ENCODE measurements around the gene TMEM9.

Gene TMEM9

DNA sequence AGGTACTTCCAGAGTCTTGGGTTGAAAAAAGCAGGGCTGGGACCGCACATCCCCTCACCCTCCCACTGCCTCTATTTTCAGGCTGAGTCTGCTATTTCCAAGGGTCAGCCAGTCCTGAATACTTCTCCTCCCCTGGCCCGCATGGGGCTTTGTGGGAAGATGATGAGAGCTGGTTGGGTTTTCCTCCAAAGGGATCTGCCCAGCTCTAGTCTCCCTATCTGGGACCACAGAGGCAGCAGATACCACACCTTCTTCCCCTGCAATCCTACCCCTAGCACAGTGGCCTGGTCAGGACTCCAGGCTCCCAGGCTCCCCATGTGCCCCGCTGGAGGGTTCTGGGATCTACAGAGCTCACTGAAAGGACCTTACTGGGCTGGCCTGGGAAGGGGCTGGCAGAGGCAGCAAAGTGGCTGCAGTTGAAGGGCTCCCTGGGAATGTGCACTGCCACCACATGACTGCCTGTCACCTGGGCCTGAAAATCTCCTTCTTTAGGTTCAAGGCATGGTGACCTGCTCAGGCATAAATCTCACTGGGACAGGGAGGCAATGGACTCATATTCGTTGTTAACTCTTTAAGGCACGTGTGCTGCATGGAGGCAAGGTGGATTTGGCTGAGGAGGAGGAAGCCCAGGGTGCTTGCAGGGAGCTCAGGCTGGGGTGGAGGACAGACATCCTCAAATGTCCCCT is 55.1 kb downstream of the TMEM9 start:
- Mint-ChIP-seq H3K27me3 (peaks cover 3% of the 10 kb centered on the region), H3K4me3 (no peak overlapping the region), H3K9me3 (ENCODE audit: low read depth) (no peaks in the 10 kb centered on the region), H3K27ac (no peak overlapping the region), H3K4me1 (ENCODE audit: low read depth) (no peaks in the 10 kb centered on the region), H3K36me3 (no peaks in the 10 kb centered on the region)

DNA sequence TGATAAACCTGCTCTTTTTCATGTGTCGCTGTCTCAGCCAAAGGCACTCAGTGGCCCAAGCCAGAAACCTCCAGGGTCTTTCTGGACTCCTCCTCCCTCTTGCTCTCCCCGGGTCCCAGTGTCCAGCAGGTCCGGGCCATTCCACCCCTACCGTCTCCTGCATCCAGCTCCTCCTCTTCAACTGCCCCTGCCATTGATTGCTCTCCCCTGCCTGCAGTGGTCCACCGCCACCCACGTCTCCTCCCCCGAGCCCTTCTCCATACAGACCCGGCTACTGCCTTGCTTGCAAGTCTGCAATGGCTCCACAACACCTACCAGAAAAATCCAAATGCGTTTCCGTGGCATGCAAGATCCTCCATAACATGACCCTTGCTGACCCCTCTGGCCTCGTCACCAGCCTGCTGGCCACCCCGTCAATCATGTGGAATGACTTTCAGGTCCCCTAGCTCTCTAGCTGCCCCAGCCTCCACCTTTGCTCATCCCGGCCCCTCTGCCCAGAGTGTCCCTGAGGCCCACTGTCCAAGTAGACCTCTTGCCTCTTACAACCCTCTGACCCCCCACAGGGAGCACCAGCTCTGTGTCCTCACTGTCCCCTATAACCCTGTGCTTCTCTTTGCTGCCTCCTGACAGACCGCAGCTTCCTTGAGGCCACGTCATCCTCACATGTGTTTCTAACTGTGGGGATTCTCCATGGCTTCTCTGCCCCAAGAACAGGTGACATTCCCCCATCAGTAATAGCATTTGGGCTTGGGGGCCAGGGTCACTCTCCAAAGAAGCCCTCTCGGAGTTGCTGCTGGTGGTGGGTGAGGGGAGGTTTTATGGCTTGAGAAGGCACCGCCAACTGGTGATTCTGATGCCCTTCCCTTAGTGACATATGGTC is 57.1 kb downstream of the TMEM9 start:
- Mint-ChIP-seq H3K4me1 (ENCODE audit: low read depth) (no peaks in the 10 kb centered on the region), H3K36me3 (no peaks in the 10 kb centered on the region), H3K4me3 (no peak overlapping the region), H3K27ac (no peak overlapping the region), H3K9me3 (ENCODE audit: low read depth) (no peaks in the 10 kb centered on the region), H3K27me3 (peaks cover 3% of the 10 kb centered on the region)

DNA sequence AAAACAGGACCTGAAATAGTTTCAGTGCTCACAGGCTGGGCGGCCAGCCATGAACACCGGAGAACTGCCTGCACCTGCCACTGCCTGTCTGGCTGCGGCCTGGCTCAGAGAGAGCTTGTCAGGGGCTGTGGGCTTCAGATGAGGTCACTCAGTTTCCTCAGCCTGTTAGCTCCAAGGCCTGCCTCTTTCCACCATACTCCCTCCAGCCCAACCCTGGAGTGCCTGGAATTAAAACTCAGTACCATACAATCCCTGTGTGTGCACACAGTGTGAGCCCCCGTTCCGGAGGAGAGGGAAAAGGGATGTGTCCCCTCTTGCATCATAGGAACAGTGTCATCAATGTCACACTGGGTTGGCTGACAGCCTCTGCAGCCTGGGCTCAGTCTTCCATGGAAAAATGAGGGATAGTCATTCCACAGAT is 58.2 kb downstream of the TMEM9 start:
- H3K4me3 Mint-ChIP-seq, result no peak overlapping the region
- no peaks in the 10 kb centered on the region for H3K9me3 Mint-ChIP-seq (ENCODE audit: low read depth)
- no peaks in the 10 kb centered on the region for H3K4me1 Mint-ChIP-seq (ENCODE audit: low read depth)
- H3K36me3 Mint-ChIP-seq, result no peaks in the 10 kb centered on the region
- no peak overlapping the region for H3K27ac Mint-ChIP-seq
- H3K27me3 Mint-ChIP-seq, result peaks cover 3% of the 10 kb centered on the region

DNA sequence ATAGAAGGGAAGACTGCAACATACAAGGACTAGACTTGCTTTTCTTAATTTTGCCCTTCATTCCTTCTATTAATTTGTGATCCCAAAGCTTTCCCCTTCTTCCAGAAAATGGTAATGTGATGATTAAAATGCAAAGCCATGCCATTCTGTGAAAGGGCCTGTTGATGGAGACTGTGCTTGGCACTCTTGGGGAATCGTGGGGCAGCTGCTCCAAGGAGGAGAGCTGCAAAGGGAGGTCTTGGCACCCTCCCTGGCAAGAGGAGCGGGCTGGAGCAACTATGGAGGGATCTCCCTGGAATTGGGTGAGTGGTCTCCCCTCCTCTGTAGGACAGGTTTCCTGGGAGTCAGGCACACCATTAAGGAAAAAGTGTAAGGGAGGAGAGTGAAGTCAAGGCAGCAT is 58.7 kb downstream of the TMEM9 start:
- Mint-ChIP-seq H3K27ac (no peak overlapping the region), H3K36me3 (no peaks in the 10 kb centered on the region), H3K4me1 (ENCODE audit: low read depth) (no peaks in the 10 kb centered on the region), H3K9me3 (ENCODE audit: low read depth) (no peaks in the 10 kb centered on the region), H3K27me3 (peaks cover 3% of the 10 kb centered on the region), H3K4me3 (no peak overlapping the region)

DNA sequence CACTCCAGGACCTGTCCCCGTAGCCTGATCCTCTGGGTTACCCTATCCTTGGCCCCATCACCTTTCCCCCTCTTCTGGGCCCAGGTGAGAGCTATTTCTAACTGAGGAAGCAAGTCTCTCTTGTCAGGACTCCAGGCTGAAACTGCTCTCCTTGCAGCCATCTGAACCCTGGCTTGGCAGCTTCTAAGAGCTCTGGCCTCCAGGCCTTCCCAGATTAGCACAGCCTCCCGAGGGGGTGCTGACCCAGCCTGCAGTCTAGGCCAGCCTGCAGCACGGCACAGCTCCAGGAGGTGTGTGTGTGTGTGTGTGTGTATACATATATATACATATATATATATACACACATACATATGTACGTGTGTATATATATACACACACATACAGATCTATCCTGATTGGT is 59.4 kb downstream of the TMEM9 start:
- no peak overlapping the region for H3K27ac Mint-ChIP-seq
- H3K9me3 Mint-ChIP-seq (ENCODE audit: low read depth), result no peaks in the 10 kb centered on the region
- no peaks in the 10 kb centered on the region for H3K36me3 Mint-ChIP-seq
- H3K27me3 Mint-ChIP-seq, result peaks cover 3% of the 10 kb centered on the region
- H3K4me1 Mint-ChIP-seq (ENCODE audit: low read depth), result no peaks in the 10 kb centered on the region
- H3K4me3 Mint-ChIP-seq, result no peak overlapping the region

DNA sequence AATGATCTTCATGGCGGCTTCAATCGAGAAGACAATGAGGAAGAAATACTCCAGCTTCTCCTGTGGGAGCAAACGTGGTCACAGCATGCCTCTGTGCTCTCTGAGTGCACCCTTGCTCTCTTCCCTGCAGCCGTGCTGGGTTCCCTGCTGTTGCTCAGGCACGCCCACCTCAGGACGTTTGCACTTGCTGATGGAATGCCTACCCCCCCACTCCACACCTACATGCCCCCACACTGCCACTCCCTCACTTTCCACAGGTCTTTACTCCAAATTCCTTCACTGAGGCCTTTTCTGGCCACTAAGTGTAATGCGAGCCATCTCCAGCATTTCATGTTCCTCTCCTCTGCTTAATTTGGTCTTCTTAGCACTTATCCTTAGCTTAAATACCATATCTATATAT is 60.3 kb downstream of the TMEM9 start:
- H3K27ac Mint-ChIP-seq, result no peak overlapping the region
- no peaks in the 10 kb centered on the region for H3K9me3 Mint-ChIP-seq (ENCODE audit: low read depth)
- H3K27me3 Mint-ChIP-seq, result peaks cover 3% of the 10 kb centered on the region
- no peaks in the 10 kb centered on the region for H3K36me3 Mint-ChIP-seq
- H3K4me3 Mint-ChIP-seq, result no peak overlapping the region
- no peaks in the 10 kb centered on the region for H3K4me1 Mint-ChIP-seq (ENCODE audit: low read depth)

DNA sequence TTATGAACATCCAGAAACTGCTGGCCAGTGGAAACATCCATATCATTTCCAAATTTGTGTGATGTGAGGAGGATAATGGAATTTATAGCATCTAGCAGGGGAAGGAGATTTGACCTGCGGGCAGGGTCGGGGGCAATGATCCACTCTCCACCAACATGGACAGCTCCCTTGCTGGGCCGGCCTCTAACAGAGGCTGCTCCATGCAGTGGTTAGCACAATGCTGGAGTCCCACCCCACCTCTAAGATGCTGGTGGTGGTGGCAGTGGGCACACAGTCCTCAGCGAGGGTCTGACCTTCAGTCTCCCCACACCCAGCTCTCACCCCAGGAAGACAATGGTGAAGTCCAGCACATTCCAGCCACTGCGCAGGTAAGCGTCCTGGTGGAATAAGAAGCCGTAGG is 60.7 kb downstream of the TMEM9 start:
- H3K27ac Mint-ChIP-seq, result no peak overlapping the region
- no peaks in the 10 kb centered on the region for H3K36me3 Mint-ChIP-seq
- H3K9me3 Mint-ChIP-seq (ENCODE audit: low read depth), result no peaks in the 10 kb centered on the region
- H3K27me3 Mint-ChIP-seq, result peaks cover 3% of the 10 kb centered on the region
- no peaks in the 10 kb centered on the region for H3K4me1 Mint-ChIP-seq (ENCODE audit: low read depth)
- no peak overlapping the region for H3K4me3 Mint-ChIP-seq

DNA sequence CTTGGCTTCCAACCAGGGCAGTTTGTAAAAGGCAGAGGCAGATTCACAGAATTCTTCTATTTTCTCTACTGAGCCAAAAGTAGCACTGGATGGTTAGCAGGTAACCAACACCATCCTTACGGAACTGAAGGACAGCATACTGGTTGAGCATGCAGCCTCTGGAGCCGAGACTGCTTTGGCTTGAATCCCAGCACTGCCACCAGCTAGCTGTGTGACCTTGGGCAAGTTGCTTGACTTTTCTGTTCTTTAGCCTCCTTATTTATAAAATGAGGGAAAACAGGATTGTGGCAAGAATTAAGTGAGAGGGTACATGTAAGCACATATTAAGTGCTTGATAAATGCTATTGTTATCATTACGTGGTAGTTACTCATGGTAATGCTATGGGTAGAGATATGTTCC is 61.5 kb downstream of the TMEM9 start:
- Mint-ChIP-seq H3K27me3 (peaks cover 3% of the 10 kb centered on the region), H3K4me3 (no peak overlapping the region), H3K36me3 (no peaks in the 10 kb centered on the region), H3K27ac (no peak overlapping the region), H3K9me3 (ENCODE audit: low read depth) (no peaks in the 10 kb centered on the region), H3K4me1 (ENCODE audit: low read depth) (no peaks in the 10 kb centered on the region)

DNA sequence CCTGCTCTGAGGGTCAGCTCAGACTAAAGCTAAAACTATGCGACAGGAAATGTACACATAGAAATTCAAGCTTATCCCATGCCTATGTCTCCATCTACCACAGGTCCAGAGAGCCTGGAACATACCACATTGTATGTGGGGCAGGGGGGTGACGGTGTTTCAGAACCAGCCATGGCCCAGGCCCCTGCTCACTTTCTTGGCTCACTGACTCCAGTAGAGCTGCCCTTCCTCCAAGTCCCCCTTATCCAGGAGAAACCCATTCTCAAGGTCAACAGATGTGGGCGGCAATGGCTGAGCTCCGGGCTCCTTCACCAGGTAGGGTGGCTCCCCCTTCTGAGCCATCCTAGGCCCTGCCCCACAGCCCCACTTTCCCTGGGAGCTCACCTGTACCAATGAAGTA is 63.0 kb downstream of the TMEM9 start:
- no peaks in the 10 kb centered on the region for H3K27me3 Mint-ChIP-seq
- no peaks in the 10 kb centered on the region for H3K4me1 Mint-ChIP-seq (ENCODE audit: low read depth)
- H3K9me3 Mint-ChIP-seq (ENCODE audit: low read depth), result no peaks in the 10 kb centered on the region
- H3K4me3 Mint-ChIP-seq, result no peak overlapping the region
- no peak overlapping the region for H3K27ac Mint-ChIP-seq
- H3K36me3 Mint-ChIP-seq, result no peaks in the 10 kb centered on the region

DNA sequence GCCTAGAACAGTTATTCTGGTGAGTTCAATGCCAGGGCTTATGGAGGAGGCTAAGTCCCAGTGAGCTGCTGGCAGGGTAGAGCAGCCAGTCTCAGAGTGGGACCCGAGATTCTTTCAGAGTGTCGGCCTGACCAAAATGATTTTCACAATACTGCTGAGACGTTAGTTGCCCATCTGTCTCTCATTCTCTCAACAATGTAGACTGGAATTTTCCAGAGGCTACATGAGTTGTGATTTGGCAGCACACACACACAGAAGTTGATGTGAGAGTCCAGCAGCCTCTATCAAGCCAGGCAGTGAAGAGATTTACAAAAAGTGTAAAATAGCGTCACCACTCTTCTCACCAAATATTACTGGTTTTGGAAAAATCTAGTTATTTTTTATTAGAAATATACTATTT is 63.7 kb downstream of the TMEM9 start:
- Mint-ChIP-seq H3K9me3 (ENCODE audit: low read depth) (no peaks in the 10 kb centered on the region), H3K4me3 (no peak overlapping the region), H3K36me3 (no peaks in the 10 kb centered on the region), H3K4me1 (ENCODE audit: low read depth) (no peaks in the 10 kb centered on the region), H3K27ac (no peak overlapping the region), H3K27me3 (no peaks in the 10 kb centered on the region)

DNA sequence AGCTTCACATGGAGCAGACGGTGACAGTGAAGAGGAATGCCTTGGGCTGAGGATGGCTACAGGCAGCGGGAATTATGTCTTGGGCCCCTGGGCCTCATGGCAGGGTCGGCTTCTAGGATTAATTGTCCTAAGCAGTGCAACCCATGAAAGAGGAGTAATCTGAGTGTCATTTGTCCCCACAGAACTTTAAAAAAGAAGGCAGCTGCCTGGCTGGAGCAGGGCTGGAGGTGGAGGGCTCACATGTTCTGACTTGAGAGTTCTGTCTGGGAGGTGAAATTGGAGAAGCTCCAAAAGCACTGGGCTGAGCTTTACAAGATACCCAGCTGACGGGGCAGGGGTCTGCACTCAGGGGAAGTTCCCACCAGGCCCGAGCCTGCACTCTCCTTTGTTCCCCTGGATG is 64.7 kb downstream of the TMEM9 start:
- no peaks in the 10 kb centered on the region for H3K27me3 Mint-ChIP-seq
- H3K4me3 Mint-ChIP-seq, result no peak overlapping the region

DNA sequence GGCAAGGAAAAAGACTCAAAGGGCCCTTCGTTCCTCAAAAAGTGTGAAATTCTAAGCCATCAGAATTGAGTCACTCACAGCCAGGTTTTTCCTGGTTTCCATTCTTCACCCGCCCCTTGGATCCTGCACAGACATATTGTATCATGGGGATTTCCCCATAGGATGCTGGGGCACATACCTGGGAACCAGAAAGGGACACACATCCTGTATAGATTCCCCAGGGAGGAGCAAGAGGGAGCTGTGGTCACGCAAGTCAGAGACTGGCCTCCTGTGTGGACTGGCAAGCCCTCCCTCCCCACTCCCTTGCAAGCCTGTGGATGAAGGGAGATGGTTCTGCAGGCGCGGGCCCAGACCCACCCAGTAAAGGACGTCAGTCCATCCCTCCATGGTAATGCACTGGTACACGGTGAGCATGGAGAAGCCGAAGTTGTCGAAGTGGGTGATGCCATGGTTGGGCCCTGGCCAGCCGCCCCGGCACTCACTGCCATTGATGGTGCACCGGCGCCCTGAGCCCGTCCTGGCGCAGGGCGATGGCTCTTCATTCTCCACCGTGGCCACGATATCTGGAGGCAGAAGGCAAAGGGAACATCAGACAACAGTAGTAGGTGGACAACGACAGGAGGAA is 65.3 kb downstream of the TMEM9 start:
- Mint-ChIP-seq H3K4me3 (no peak overlapping the region), H3K27me3 (no peaks in the 10 kb centered on the region), H3K4me1 (ENCODE audit: low read depth) (no peaks in the 10 kb centered on the region), H3K36me3 (no peaks in the 10 kb centered on the region), H3K27ac (no peak overlapping the region), H3K9me3 (ENCODE audit: low read depth) (no peaks in the 10 kb centered on the region)

More for the DNA sequence above, 64.7 kb downstream of the TMEM9 start:
- H3K27ac Mint-ChIP-seq, result no peak overlapping the region
- no peaks in the 10 kb centered on the region for H3K4me1 Mint-ChIP-seq (ENCODE audit: low read depth)
- no peaks in the 10 kb centered on the region for H3K36me3 Mint-ChIP-seq
- no peaks in the 10 kb centered on the region for H3K9me3 Mint-ChIP-seq (ENCODE audit: low read depth)

DNA sequence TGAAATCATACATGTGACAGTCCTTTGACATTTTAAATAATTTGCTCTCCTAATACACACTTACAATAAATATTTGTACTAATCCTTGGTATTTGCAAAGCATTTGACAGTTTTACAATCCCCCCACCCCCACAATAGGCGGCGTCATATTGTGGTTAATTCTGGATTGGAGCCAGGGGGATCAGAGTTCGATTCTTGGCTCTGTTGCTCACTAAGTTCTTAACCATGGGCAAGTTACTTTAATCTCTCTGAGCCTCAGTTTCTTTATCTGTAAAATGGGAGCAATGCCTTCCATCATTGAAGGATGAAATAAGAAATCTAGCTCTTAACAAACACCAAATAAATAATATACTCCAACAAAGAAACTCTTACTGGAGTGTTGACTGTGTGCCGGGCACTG is 65.9 kb downstream of the TMEM9 start:
- Mint-ChIP-seq H3K4me3 (no peak overlapping the region), H3K27me3 (no peaks in the 10 kb centered on the region), H3K4me1 (ENCODE audit: low read depth) (no peaks in the 10 kb centered on the region), H3K27ac (no peak overlapping the region), H3K36me3 (no peaks in the 10 kb centered on the region), H3K9me3 (ENCODE audit: low read depth) (no peaks in the 10 kb centered on the region)

DNA sequence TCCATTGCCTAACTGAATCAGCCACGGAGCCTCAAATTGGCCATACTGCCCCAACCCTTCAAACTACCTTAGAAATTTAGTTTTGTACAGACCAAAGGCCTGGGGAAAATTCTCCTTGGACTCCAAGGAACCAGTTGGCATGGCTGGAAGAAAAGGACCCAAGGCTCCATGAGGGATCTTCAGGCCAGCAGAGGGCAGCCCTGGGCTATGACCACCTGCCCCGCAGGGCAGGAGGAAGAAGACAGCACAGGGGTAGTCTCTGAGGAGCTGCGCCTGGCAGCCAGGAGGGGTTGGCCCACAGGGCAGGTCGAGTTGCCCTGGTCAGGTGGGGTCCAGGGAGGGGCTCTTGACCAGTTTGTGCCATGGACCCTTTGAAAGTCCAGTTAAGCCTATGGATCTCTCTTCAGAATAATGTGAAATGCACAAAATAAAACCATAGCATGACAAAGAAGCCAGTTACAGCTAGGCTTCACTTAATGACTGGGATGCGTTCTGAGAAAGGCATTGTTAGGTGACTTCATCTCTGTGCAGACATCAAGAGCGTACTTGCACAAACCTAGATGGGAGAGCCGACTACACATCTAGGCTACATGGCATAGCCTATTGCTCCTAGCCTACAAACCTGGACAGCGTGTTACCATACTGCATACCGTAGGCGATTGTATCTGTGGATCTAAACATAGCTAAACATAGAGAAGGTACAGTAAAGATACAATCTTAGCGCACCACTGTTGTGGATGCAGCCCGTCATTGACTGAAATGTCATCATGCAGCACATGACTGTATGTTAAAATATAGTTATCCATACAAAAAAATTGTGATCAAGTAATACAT is 68.2 kb downstream of the TMEM9 start:
- Mint-ChIP-seq H3K9me3 (ENCODE audit: low read depth) (no peaks in the 10 kb centered on the region), H3K4me1 (ENCODE audit: low read depth) (no peaks in the 10 kb centered on the region), H3K27ac (no peak overlapping the region), H3K36me3 (no peaks in the 10 kb centered on the region), H3K27me3 (no peaks in the 10 kb centered on the region), H3K4me3 (no peak overlapping the region)

All from activated naive CD8-positive, alpha-beta T cell (primary cell).